Stimulated activated CD8-positive, alpha-beta memory T cell treated with anti-CD3 and anti-CD28 coated beads, Interleukin-15, amount 100 ng/mL, for 1 hour (primary cell): ENCODE data around the gene BANF1.
"Not testable (repeated sequence)": the region's sequence is repeated elsewhere in the genome, so short reads cannot be mapped to it uniquely, and the experiment has no call there.

ENCODE experiments used
- DNase-seq: peaks from one replicate; pipeline ENCODE4 v3.0.0-alpha.2; 2020; ENCODE audit warnings: low read depth

BANF1 gene

GRCh38 chr11:66011239-66011784 lies 9.0 kb downstream of the BANF1 start:
- DNase-seq, result no peak

- DNase-seq, result no peak
Measured at GRCh38 chr11:66011785-66012303, 9.5 kb downstream of the BANF1 start, which contains the start of gene CST6. Gene CST6 (plus strand): TSS chr11:66012008. CDS start chr11:66012045, 37 bp downstream.

- no peak for DNase-seq
Measured at GRCh38 chr11:66012371-66012945, 10.2 kb downstream of the BANF1 start.

GRCh38 chr11:66012946-66013761 lies 10.9 kb downstream of the BANF1 start:
- no peak for DNase-seq

GRCh38 chr11:66013762-66014100 lies 11.4 kb downstream of the BANF1 start:
- DNase-seq, result no peak

GRCh38 chr11:66014804-66015453 lies 12.6 kb downstream of the BANF1 start:
- no peak for DNase-seq

- DNase-seq, result no peak
Measured at GRCh38 chr11:66015454-66015881, 13.2 kb downstream of the BANF1 start.

GRCh38 chr11:66015936-66016792 lies 13.9 kb downstream of the BANF1 start:
- DNase-seq, result no peak

GRCh38 chr11:66016793-66017177 lies 14.5 kb downstream of the BANF1 start:
- no peak for DNase-seq

GRCh38 chr11:66017321-66017720 lies 15.0 kb downstream of the BANF1 start:
- DNase-seq, result no peak

GRCh38 chr11:66020212-66020611 lies 17.9 kb downstream of the BANF1 start:
- no peak for DNase-seq

- DNase-seq, result no peak
Measured at GRCh38 chr11:66020618-66021357, 18.5 kb downstream of the BANF1 start.

GRCh38 chr11:66022401-66023185 lies 20.3 kb downstream of the BANF1 start:
- peak; percentile 65 for DNase-seq

GRCh38 chr11:66023186-66023440 lies 20.8 kb downstream of the BANF1 start:
- not testable (repeated sequence) for DNase-seq

- no peak for DNase-seq
Measured at GRCh38 chr11:66026017-66026529, 23.8 kb downstream of the BANF1 start, which contains the start of gene CATSPER1. Gene CATSPER1 (minus strand): TSS chr11:66026479. CDS start chr11:66026379, 100 bp downstream.

GRCh38 chr11:66032957-66033735 lies 30.8 kb downstream of the BANF1 start:
- no peak for DNase-seq

- no peak for DNase-seq
Measured at GRCh38 chr11:66035653-66036333, 33.5 kb downstream of the BANF1 start.

GRCh38 chr11:66036334-66036710 lies 34.0 kb downstream of the BANF1 start:
- no peak for DNase-seq

- DNase-seq, result no peak
Measured at GRCh38 chr11:66037327-66037726, 35.0 kb downstream of the BANF1 start.
